Loucy (cell line): ENCODE results near the gene SMURF1.

Source experiments
- H2AFZ ChIP-seq: fragments of 200-600 bp; sonication (generic); 2 replicates; pipeline ENCODE4 v1.6.0; 2016; ENCODE audit warnings: antibody characterized with exemption, mild to moderate bottlenecking, low read length, moderate library complexity
- H3F3A ChIP-seq: fragments of 200-600 bp; 2 replicates; pipeline ENCODE4 v1.6.0; 2016; ENCODE audit warnings: antibody characterized with exemption, low read depth, mild to moderate bottlenecking
- H3K27me3 ChIP-seq: fragments of 200-600 bp; sonication (generic); 2 replicates; pipeline ENCODE4 v1.6.1; 2014; ENCODE audit warnings: low read length, mild to moderate bottlenecking; ENCODE audit not compliant: insufficient read depth, poor library complexity, severe bottlenecking
- H3K36me3 ChIP-seq: fragments of 200-600 bp; sonication (generic); 2 replicates; pipeline ENCODE4 v1.6.1; 2016; ENCODE audit warnings: low read length; ENCODE audit not compliant: insufficient read depth
- H3K4me1 ChIP-seq: fragments of 200-600 bp; sonication (generic); 2 replicates; pipeline ENCODE4 v1.5.1; 2014; ENCODE audit warnings: low read length, mild to moderate bottlenecking; ENCODE audit not compliant: insufficient read depth, poor library complexity, severe bottlenecking
- H3K4me2 ChIP-seq: fragments of 200-600 bp; sonication (generic); 2 replicates; pipeline ENCODE4 v1.6.0; 2014; ENCODE audit warnings: antibody characterized with exemption, low read length, low read depth, mild to moderate bottlenecking; ENCODE audit not compliant: poor library complexity, severe bottlenecking
- H3K4me3 ChIP-seq: fragments of 200-600 bp; sonication (generic); 2 replicates; pipeline ENCODE4 v1.5.1; 2014; ENCODE audit warnings: low read length, mild to moderate bottlenecking, mixed read lengths; ENCODE audit not compliant: poor library complexity, severe bottlenecking
- H3K79me2 ChIP-seq: fragments of 200-600 bp; sonication (generic); 2 replicates; pipeline ENCODE4 v1.6.1; 2014; ENCODE audit warnings: low read length; ENCODE audit not compliant: insufficient read depth
- H3K9ac ChIP-seq: fragments of 200-600 bp; sonication (generic); 2 replicates; pipeline ENCODE4 v1.6.0; 2014; ENCODE audit warnings: mild to moderate bottlenecking, low read depth, low read length, moderate library complexity; ENCODE audit not compliant: poor library complexity, severe bottlenecking
- H3K9me2 ChIP-seq: fragments of 200-600 bp; sonication (generic); replicated peaks from 2 replicates; pipeline ENCODE4 v1.6.1; 2016; ENCODE audit warnings: low read depth, low read length, mixed read lengths
- H3K9me3 ChIP-seq: fragments of 200-600 bp; sonication (generic); 2 replicates; pipeline ENCODE4 v1.6.1; 2014; ENCODE audit warnings: mild to moderate bottlenecking, antibody characterized with exemption, low read length, low read depth; ENCODE audit not compliant: insufficient read depth
- H4K20me1 ChIP-seq: fragments of 200-600 bp; sonication (generic); 2 replicates; pipeline ENCODE4 v1.6.0; 2014; ENCODE audit warnings: antibody characterized with exemption, low read length, mild to moderate bottlenecking; ENCODE audit not compliant: insufficient read depth, poor library complexity, severe bottlenecking
- CTCF ChIP-seq: fragments of 200-600 bp; sonication (generic); conservative IDR thresholded peaks from 2 replicates; pipeline ENCODE4 v1.5.1; 2014; ENCODE audit warnings: mild to moderate bottlenecking, antibody characterized with exemption, low read length
- EZH2phosphoT487 ChIP-seq: fragments of 200-600 bp; IDR thresholded peaks from 2 replicates; pipeline ENCODE4 v1.6.1; 2018; ENCODE audit warnings: antibody characterized with exemption, mild to moderate bottlenecking, moderate library complexity, borderline replicate concordance

SMURF1 gene

GRCh38 chr7:99122762-99123161 lies 21.1 kb downstream of the SMURF1 start:
- H3K27me3 ChIP-seq, result no peaks in the 10 kb centered on the region
- H3K9me2 ChIP-seq, result no peaks in the 10 kb centered on the region
- no peak overlapping the region for H3K9ac ChIP-seq
- no peak overlapping the region for H3K4me3 ChIP-seq
- peaks cover 80% of the 10 kb centered on the region for H3K79me2 ChIP-seq
- 0 out of 2 replicates have a peak, but pooled peaks cover 4% of the 10 kb centered on the region for H3K9me3 ChIP-seq
- no peak overlapping the region for H2AFZ ChIP-seq
- H3K4me1 ChIP-seq, result peaks cover 10% of the 10 kb centered on the region
- no peaks in the 10 kb centered on the region for H3F3A ChIP-seq
- TF ChIP-seq EZH2phosphoT487 (no peak), CTCF (no peak)
- H3K36me3 ChIP-seq, result peaks cover 11% of the 10 kb centered on the region; the same call in 1 of the 2 replicates
- H3K4me2 ChIP-seq, result no peak overlapping the region
- H4K20me1 ChIP-seq, result peaks cover 44% of the 10 kb centered on the region

GRCh38 chr7:99121496-99122021 lies 22.3 kb downstream of the SMURF1 start:
- H3F3A ChIP-seq, result no peaks in the 10 kb centered on the region
- no peak overlapping the region for H3K4me3 ChIP-seq
- H3K36me3 ChIP-seq, result peaks cover 11% of the 10 kb centered on the region; the same call in 1 of the 2 replicates
- 0 out of 2 replicates have a peak, but pooled peaks cover 4% of the 10 kb centered on the region for H3K9me3 ChIP-seq
- peaks cover 10% of the 10 kb centered on the region for H3K4me1 ChIP-seq
- peaks cover 78% of the 10 kb centered on the region for H3K79me2 ChIP-seq
- H3K4me2 ChIP-seq, result no peak overlapping the region
- H3K9me2 ChIP-seq, result no peaks in the 10 kb centered on the region
- H4K20me1 ChIP-seq, result peaks cover 37% of the 10 kb centered on the region
- no peaks in the 10 kb centered on the region for H3K27me3 ChIP-seq
- H2AFZ ChIP-seq, result no peak overlapping the region
- no peak for TF ChIP-seq EZH2phosphoT487
- H3K9ac ChIP-seq, result no peak overlapping the region

DNA sequence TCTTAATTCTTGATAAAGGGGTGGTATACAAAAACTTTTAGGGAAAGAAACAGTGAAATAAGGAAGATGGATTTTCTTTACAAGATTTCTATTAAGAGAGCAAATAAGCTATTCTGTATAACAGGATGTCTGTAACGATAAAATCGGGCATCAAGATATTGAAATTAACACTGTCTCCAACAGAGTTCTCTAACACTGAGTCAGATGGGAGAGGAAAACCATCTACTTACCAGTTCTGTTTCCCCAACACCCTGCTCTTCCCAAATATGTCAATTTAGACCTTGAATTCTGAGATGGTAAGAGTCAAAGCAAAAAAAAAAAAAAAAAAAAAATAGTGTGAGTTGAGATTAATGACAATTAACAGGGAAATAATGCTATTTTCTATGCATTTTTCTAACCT lies 23.0 kb downstream of the SMURF1 start:
- peaks cover 11% of the 10 kb centered on the region; the same call in 1 of the 2 replicates for H3K36me3 ChIP-seq
- H3K9me3 ChIP-seq, result 0 out of 2 replicates have a peak, but pooled peaks cover 4% of the 10 kb centered on the region
- H3F3A ChIP-seq, result no peaks in the 10 kb centered on the region
- peaks cover 10% of the 10 kb centered on the region for H3K4me1 ChIP-seq
- H3K4me3 ChIP-seq, result no peak overlapping the region
- H3K27me3 ChIP-seq, result no peaks in the 10 kb centered on the region
- H2AFZ ChIP-seq, result no peak overlapping the region
- H3K4me2 ChIP-seq, result no peak overlapping the region
- no peak overlapping the region for H3K9ac ChIP-seq
- peaks cover 38% of the 10 kb centered on the region for H4K20me1 ChIP-seq
- no peaks in the 10 kb centered on the region for H3K9me2 ChIP-seq
- TF ChIP-seq EZH2phosphoT487 (no peak), CTCF (no peak)
- peaks cover 83% of the 10 kb centered on the region for H3K79me2 ChIP-seq

DNA sequence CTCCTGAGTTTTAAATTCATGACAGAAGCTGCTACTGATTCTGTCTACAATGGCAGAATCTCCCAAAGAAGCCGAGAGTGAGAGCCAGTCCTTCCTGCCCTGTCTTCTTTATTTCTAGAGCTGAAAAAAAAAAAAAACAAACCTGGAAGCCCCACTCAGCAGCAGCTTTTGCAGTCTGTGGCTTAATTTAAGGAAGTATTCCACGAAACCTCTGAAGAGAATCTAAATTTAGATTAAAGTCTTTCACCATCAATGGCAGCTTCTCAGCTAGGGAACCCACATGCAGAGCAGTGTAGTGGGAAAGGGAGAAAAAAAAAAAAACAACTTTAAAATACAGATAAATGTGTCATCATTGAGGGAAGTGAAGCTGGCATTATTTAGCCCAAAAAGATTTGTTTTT lies 23.4 kb downstream of the SMURF1 start:
- peaks cover 82% of the 10 kb centered on the region for H3K79me2 ChIP-seq
- no peak overlapping the region for H3K4me2 ChIP-seq
- no peaks in the 10 kb centered on the region for H3K27me3 ChIP-seq
- no peak overlapping the region for H3K9ac ChIP-seq
- peaks cover 11% of the 10 kb centered on the region; the same call in 1 of the 2 replicates for H3K36me3 ChIP-seq
- no peaks in the 10 kb centered on the region for H3K9me2 ChIP-seq
- no peak overlapping the region for H3K4me3 ChIP-seq
- H3K4me1 ChIP-seq, result peaks cover 10% of the 10 kb centered on the region
- TF ChIP-seq EZH2phosphoT487 (no peak), CTCF (no peak)
- H3F3A ChIP-seq, result no peaks in the 10 kb centered on the region
- H4K20me1 ChIP-seq, result peaks cover 38% of the 10 kb centered on the region
- no peak overlapping the region for H2AFZ ChIP-seq
- 0 out of 2 replicates have a peak, but pooled peaks cover 4% of the 10 kb centered on the region for H3K9me3 ChIP-seq
